Right lobe of liver (tissue), 4 donors: ENCODE data around the gene SMOC1.

Source experiments
- CTCF ChIP-seq, 4 donors: fragments of 200-600 bp in 3 of 4; fragments of 450-650 bp in 1 of 4; IDR thresholded peaks; one replicate each; pipeline versions ENCODE4 v1.5.1 to v1.8.0; 2016 to 2022; ENCODE audit warnings: antibody characterized with exemption in 4 of 4, mild to moderate bottlenecking in 2 of 4
- POLR2A ChIP-seq: fragments of 450-650 bp; IDR thresholded peaks from one replicate; pipeline ENCODE4 v1.6.1; 2017; ENCODE audit warnings: antibody characterized with exemption, mild to moderate bottlenecking
- donor health status: DM: no; HTN: no; CAD: no.
- donor health status: DM: no; HTN: no; CAD: no.
- donor health status: DM: no; HTN: yes; CAD: no.

DNA sequence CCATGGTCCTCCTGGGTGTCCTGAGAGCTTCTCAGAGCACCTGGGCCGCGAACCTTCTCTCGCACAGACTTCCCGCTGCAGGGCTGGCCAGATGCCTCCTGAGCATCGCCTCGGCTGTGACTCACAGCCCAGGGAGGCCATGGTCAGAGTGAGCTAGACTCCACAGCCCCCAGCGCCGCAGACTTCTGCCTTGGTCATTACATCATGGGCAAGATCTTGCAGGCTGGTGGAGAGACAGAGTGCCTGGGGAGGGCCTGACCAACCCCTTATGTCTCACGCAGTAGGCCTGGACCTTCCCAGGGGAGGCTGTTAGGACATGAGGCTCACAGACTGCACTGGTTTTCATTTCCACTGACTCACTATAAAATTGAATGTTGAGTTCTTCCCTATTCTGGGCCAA, 41.8 kb downstream of the SMOC1 start:
- TF ChIP-seq CTCF (IDR thresholded peaks at IDR 0.05) (no peak), POLR2A (no peak)
